ENCODE data around the gene KIF21A. TPM values are rescaled to one million over a fixed set of nuclear protein-coding genes. Genes with fewer than 3 reads are reported as not detected.
A peak's percentile ranks its signal among the peaks of the same experiment; 100 is the strongest.

KIF21A gene
- total and polyA plus RNA-seq, 3 donors from 2014 or later: 13.3 to 89.2 (median 70.2) TPM

DNA sequence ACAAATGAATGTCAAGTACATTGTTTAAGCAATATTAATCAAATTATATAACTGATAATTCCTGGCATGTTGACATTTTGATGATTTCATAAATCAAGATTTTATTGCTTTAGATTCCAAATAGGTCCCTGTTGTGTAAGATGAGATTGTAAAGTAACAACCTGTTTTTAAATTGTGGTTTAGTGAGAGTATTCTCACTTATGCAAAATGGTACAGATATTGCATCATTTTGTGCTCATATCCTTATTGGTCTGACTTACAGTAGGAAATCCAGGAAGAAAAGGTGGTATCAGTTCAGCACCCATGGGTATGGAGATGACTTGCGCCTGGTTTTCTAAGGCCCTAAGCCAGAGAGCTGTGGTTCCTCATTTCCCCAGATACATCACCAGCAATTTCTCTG, 165.5 kb downstream of the KIF21A start:
- Histone ChIP-seq H3K27ac (no peak overlapping the region), H3K36me3 (ENCODE audit: low read depth, missing control alignments) (no peaks in the 10 kb centered on the region), H3K27me3 (no peaks in the 10 kb centered on the region), H3K4me3 (no peak overlapping the region), H3K4me1 (no peaks in the 10 kb centered on the region), H3K9me3 (no peaks in the 10 kb centered on the region)
- no peak for TF ChIP-seq CTCF (IDR thresholded peaks at IDR 0.05)
- TF ChIP-seq POLR2A (IDR thresholded peaks at IDR 0.05): no peak
- intact Hi-C loops (cut with DNase I; ENCODE audit: low total_unique reads): no loop called here
- 96 to 100% methylated on average over 1 of the region's 1 CpG for WGBS, 2 donors
- DNase-seq: no peak

DNA sequence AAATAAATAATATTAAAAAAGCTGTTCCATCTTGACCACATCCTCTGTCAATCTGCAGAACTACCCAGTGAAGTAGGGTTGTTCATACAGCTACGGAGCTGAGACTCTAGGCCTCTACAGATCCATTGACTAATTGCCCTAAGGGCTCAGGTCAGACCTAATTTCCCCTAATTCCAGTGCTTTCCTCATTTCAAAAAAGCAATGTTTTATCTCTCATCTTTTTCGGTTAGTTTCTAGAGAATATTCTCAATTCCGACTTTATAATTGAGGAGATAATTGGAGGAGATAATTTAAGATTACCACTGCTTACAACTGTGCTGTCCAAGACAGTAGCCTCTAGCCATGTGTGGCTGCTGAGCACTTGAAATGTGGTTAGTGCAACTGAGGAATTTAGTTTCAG, 167.1 kb downstream of the KIF21A start:
- H3K4me1 ChIP-seq: no peaks in the 10 kb centered on the region
- WGBS, 2 donors: 74 to 85% methylated on average over 3 of the region's 3 CpGs

GRCh38 chr12:39272871-39273655, 169.9 kb downstream of the KIF21A start:
- DNase-seq: peak; percentile 39

More for the DNA sequence above, 167.1 kb downstream of the KIF21A start:
- TF ChIP-seq CTCF (IDR thresholded peaks at IDR 0.05) (no peak), POLR2A (IDR thresholded peaks at IDR 0.05) (no peak)
- Histone ChIP-seq H3K4me3 (no peak overlapping the region), H3K36me3 (ENCODE audit: low read depth, missing control alignments) (no peaks in the 10 kb centered on the region), H3K9me3 (no peaks in the 10 kb centered on the region), H3K27me3 (no peaks in the 10 kb centered on the region), H3K27ac (no peak overlapping the region)
- intact Hi-C loops (cut with DNase I; ENCODE audit: low total_unique reads): no loop called here
- no peak for DNase-seq

GRCh38 chr12:39269492-39269891, 173.4 kb downstream of the KIF21A start:
- intact Hi-C loops (cut with DNase I; ENCODE audit: low total_unique reads): no loop called here
- no peak for DNase-seq
- no peak overlapping the region for H3K4me3 ChIP-seq
- H3K9me3 ChIP-seq: no peaks in the 10 kb centered on the region
- 92 to 93% methylated on average over 5 of the region's 5 CpGs for WGBS, 2 donors
- no peak overlapping the region for H3K27ac ChIP-seq
- no peaks in the 10 kb centered on the region for H3K4me1 ChIP-seq
- no peak for TF ChIP-seq POLR2A (IDR thresholded peaks at IDR 0.05)
- no peak for TF ChIP-seq CTCF (IDR thresholded peaks at IDR 0.05)
- no peaks in the 10 kb centered on the region for H3K27me3 ChIP-seq
- H3K36me3 ChIP-seq (ENCODE audit: low read depth, missing control alignments): no peaks in the 10 kb centered on the region

More at GRCh38 chr12:39272871-39273655, 169.9 kb downstream of the KIF21A start:
- 24 to 32% methylated on average over 8 of the region's 8 CpGs for WGBS, 2 donors
- Histone ChIP-seq H3K4me1 (no peaks in the 10 kb centered on the region), H3K27me3 (no peaks in the 10 kb centered on the region), H3K4me3 (no peak overlapping the region), H3K27ac (no peak overlapping the region), H3K36me3 (ENCODE audit: low read depth, missing control alignments) (no peaks in the 10 kb centered on the region), H3K9me3 (no peaks in the 10 kb centered on the region)
- TF ChIP-seq CTCF (IDR thresholded peaks at IDR 0.05): peak in 1 of 3 experiments; percentile 64
- TF ChIP-seq POLR2A (IDR thresholded peaks at IDR 0.05): no peak
- intact Hi-C loops (cut with DNase I; ENCODE audit: low total_unique reads): no loop called here

- H3K27me3 ChIP-seq: no peaks in the 10 kb centered on the region
- no peak overlapping the region for H3K4me3 ChIP-seq
- H3K27ac ChIP-seq: no peak overlapping the region
- no peaks in the 10 kb centered on the region for H3K9me3 ChIP-seq
- intact Hi-C loops (cut with DNase I; ENCODE audit: low total_unique reads): no loop called here
- H3K36me3 ChIP-seq (ENCODE audit: low read depth, missing control alignments): no peaks in the 10 kb centered on the region
- 88 to 95% methylated on average over 1 of the region's 1 CpG for WGBS, 2 donors
- no peaks in the 10 kb centered on the region for H3K4me1 ChIP-seq
- DNase-seq: no peak
- TF ChIP-seq CTCF (IDR thresholded peaks at IDR 0.05) (no peak), POLR2A (IDR thresholded peaks at IDR 0.05) (no peak)
Observed at GRCh38 chr12:39267886-39268285, 175.0 kb downstream of the KIF21A start.

All from testis (tissue), 3 donors.